Kasumi-1 (cell line): ENCODE results near the gene MYLK2.

Experiments
- DNase-seq, 2 experiments: peaks; one replicate each; lab custom pipeline; 2025; lab: John Stamatoyannopoulos, UW

The MYLK2 gene

DNA sequence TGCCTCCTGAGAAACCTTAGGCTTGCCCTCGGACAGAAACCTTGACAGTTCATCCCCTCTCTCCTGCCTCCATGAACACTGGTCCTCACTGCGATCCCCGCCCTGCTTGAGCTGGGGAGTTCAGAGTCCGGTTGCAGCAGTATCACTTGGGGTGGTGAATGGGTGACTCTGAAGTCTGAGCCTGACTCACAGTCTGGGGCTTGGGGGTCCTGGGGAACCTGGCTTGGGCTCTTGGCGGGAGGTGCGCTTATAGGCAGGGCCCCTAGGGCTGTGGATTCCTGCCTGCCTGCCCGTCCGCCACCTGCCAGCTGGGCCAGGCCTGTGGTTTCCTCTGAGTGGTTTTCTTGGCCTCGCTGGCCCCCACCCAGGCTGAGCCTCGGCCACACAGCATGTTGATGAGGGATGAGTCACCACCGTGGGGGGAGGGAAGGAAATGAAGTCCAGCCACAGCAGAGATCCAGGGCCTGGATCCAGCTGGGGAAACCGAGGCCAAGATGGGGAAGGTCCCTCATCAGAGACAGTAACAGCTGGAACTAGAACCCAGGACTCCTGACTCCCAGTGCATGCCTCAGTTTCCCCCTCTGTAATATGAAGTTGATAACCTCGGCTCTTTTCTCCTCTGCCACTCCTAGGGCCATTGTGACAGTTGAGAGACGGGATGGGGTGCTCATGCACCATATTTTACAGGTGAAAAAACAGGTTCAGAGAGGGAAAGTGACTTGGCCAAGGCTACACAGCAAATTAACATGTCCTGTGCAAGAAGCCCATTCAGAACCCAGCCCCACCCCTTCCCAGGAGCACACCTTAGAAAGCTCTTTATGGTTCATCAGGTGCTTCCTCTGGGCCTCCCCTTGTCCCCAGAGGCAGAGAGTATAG, 17.1 kb downstream of the MYLK2 start:
- DNase-seq = peak; percentile 20 to 27

DNA sequence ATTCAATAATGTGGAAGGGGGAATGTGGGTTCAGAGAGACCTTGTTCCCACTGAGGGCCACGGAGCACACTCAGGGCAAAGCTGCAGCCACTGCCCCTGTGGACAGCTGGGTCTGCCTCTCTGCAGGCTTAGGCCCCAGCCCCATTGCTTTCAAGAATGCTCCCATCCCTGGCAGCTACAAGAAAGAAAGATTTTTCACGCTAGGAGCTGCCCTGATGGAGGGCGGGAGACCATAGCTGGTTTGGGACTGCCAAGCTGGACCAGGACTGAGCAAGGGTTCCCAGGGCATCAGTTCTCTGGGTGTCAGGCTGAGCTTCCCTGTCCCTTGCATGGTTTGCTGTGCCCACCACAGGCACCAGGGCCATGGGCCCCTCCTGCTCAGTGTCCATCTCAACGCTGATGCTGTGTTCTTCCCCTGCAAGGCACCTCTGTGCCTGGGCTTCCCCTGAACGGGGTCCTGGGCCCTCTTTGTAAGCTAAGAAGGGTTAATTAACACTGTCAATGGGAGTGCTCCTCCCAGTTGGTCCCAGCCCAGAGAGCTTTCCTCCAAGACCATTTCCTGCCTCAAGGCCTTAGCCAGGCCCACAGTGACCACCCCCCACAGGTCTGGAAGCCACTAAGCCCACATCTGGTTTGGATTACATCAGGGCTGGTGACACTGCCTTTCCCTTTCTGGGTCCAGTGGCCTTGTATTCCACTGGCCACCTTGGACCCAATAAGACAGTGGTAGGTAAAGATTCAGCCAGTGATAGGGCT, 17.9 kb downstream of the MYLK2 start:
- no peak for DNase-seq

DNA sequence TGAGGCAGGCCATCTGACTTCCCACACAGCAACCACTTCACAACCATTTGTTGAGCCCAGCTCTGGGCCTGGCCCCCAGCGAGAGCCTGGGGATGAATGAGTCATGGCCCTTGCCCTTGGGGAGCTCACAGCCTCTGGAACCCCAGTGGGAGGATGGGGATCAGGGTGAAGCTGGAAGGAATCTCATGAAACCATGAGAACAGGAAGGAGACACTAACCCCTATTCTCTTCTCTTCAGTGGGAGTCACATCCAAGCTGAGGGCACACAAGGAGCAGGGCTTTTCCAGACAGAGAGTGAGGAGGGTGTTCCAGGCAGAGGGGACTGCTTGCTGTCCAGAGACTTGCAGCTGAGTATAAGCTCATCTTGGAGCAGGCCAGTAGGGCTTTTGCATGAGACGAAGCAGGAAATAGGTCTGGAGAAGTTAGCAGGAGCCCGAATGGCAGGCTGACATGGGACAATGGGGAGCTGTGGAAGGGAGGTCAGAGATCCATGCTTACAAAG, 18.8 kb downstream of the MYLK2 start:
- DNase-seq = no peak

DNA sequence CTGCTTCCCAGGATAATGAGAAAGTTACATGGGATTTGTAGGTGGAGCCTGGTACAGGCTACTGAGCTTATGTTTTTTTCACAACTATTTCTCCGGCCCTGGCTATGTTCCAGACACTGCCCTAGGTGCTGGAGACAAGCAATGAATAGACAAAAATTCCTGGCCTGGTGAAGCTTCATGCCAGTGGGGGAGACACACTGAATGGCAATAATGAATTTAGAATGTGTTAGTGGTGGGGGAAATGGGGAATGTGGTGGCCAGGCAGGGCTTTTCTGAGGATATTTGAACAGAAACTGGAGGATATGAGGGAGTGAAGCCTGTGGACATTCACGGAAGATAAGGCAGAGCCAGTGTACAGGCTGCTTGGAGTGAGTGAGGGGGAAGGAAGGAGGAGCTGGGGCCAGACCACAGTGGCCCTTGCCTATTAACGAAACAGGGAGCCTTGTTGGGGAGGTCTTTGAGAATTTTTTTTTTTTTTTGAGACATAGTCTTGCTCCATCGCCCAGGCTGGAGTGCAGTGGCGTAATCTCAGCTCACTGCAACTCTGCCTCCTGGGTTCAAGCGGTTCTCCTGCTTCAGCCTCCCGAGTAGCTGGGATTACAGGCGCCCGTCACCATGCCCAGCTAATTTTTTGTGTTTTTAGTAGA, 19.6 kb downstream of the MYLK2 start:
- no peak for DNase-seq

DNA sequence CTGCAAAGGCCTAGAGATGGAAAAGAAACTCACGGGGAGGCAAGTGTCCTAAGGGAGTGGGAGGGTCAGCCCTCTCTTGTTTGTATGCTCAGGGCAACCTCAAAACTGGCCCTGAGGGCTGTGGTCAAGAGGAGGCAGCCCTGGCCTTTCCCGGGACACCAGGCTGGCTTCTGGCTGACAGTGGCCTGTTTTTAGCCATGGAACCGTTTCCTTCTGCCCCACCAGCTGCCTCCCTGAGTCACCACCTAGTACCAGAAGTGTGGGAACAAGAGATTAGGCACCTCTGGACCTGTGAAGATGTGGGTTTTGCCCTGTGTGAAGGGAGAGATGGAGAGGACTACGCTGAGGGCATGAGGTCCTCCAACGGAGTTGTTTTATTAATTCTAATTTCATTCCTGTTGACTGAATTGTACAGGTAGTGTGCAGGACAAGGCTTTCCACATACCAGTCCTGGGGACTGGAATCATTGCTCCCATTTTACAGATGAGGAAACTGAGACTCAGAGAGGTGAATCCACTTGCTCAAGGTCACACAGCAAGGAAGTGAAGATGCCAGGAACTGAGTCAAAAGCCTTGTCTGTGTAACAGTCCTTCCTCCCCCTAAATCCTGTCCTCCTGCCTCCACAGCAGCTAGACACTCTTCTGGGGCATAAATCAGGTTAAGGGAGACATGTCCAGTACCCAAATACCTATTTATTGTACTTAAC, 20.8 kb downstream of the MYLK2 start:
- DNase-seq = no peak

DNA sequence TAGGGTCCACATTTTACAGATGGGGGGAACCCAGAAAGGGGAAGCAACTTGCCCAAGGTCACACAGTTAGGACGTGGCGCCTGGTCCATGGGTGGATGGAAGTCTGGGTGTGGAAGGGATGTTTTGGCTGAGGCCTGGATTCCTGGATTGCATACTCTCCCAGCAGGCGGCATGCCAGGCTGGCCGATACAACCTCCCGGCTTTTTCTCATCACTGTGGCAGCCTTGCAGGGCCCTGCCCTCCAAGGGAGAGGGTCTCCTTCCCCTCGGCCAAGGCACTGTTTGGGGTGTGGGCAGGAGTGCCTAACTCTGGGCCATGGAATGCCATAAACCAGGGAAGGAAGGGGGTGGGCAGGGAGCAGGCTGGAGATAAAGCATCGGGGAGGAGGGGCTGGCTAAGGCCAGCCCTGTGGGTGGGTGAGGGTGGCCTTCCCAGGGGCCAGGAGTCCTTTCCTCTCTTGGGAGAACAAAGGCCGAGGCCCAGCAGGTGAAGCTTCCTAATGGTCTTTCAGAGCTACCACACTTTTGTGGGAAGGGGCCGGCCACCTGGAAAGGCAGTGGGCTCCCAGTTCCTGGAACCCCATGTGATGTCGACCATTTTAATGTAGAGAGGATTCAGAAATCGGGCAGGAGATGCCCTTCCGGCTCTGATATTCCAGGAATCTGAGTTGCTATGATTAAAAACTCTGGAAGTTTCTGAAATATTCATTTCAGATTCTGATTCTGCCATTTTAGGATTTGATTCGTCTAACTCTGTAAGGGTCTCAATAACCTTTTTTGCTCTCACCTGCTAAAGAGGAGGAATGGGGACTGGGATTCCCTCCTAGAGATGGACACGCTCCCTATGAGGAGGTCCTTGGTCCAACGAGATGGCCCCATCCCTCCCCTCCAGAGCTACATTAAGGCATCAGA, 22.0 kb downstream of the MYLK2 start:
- no peak for DNase-seq

DNA sequence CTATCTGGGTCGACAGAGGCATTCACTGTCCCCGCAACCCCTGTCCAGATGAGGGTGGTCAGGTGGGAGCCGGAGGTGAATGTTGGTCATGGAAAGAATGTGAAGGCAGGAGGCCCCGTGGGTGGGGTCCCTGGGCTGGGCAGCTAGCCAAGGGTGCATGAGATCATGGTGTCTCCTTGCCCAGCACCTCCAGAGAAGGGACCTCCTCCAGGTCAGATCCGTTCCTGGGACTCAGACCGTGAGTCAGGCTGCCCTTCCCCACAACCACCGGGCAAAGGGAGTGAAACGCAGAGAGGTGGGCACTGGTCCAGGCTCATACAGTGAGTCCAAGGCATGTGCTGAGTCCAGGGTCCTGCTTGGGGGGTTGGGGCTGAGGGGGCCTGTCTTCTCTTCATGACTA, 22.8 kb downstream of the MYLK2 start:
- no peak for DNase-seq

DNA sequence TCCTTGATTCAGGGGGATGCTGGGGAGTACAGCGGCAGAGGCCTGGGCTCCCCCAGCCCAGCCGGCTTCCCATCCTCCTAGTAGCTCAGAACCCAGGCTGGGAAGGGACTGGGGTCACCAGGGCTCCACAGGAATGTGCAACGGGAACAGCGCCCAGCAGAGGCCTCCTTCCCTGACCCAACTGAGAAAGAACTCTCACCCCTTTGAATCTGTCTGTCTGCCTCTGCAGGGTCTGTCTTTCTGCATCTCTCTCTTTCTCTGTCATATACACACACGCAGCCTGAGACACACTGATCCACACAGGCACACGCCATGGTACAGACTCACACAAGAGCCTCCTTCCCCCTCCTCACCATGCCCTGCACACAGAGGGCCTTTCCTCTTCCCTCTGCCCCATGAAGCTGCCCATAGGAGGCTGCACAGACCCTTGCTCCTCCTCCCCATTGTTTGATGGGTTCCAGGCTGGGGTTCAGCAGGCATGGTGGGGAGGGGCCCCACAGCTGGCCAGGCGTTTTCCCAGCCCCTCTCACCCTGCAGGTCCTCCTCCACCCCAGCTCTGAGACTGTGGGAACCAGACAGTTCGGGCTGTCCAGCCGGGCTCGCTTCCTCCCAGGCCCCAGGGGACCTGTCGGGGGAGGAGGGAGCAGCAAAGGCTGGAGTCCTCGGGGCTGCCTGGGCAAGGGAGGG, 23.5 kb downstream of the MYLK2 start:
- no peak for DNase-seq

DNA sequence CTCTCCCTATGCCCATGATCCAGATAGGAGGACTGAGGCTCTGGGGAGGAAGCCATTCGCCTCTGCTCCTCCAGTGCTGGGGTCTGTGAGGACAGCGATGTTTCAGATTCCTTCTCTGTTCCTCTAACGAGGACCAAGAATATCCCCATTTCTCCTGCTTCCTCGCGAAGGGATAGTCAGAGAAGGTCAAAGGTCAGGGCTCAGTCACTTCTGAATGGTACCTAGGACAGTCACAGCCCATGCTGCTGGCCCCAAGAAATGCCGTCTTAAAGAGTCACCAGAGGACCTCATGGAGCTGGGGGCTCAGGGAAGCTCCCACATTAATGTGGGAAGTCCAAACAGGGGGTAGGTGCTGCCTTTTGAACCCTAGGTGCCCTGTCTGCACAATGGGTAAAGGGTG, 24.1 kb downstream of the MYLK2 start:
- no peak for DNase-seq

DNA sequence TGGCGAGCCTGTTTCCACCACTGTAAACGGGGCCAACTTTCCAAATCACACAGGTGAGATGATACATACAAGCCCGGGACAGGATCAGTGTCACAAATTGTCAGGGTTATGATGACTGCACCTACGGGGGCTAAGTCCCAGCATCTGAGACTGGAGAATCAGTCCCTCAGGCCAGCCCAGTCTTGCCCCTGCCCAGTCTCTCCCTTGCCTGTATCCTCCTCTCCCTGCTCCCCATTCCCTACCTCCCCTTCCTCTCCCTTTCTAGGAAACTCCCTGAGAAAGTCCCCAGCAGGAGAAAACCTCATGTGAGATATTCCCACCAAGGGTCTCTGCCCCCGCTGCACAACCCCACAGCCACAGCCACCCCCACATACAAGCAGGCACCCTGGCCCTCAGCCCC, 24.7 kb downstream of the MYLK2 start:
- no peak for DNase-seq

DNA sequence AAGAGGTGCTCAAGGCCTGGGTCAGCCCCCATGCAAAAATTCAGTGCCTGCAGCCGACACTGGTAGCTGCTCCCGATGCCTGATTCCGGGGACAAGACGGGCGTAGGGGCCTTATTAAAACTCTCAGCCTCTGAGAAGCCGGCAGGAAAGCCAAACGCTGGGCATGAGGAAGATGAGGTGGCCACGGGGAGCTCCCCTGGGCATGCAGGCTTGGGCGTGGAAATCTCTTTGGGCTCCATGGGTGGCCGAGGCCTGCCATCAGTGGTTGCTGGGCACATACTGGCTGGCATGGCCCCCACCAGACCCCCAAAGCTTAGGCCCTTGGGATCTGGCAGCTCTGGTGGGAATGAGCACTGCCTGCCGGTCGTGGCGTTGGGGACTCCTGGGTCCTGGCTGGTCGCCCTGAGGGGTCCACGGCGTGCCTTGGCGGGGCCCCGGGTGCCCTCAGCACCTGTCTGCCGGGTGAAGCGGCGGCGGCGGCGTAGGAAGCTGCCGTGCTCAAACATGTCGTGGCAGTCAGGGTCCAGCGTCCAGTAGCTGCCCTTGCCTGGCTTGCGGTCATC, 25.7 kb downstream of the MYLK2 start:
- no peak for DNase-seq

DNA sequence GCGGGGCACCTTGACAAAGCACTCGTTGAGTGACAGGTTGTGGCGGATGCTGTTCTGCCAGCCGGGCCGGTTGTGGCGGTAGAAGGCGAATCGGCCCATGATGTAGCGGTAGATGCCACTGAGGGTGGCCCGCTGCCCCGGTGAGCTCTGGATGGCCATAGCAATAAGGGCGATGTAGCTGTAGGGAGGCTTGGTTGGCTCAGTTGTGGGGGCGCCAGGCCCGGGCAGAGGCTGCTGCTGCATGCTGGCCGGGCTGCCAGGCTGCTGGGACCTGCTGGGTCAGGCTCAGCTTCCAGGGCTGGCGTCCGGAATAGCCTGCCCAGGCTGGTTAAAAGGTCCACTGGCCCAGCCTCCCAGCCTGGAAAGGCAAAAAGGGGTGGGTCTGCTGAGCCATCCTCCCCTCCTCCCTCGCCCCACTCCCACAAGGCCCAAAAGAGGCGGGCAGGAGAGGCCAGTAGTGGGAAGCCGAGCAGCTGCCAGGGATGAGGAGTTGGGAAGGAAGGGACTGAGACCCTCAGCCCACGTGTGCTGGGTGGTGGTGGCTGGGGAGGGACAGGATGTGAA, 26.2 kb downstream of the MYLK2 start, which contains the start of gene FOXS1:
TSS of gene FOXS1 (minus strand) at position 305 of the 564 bp plus-strand sequence. CDS start at position 243, 62 bp downstream.
- DNase-seq = no peak

DNA sequence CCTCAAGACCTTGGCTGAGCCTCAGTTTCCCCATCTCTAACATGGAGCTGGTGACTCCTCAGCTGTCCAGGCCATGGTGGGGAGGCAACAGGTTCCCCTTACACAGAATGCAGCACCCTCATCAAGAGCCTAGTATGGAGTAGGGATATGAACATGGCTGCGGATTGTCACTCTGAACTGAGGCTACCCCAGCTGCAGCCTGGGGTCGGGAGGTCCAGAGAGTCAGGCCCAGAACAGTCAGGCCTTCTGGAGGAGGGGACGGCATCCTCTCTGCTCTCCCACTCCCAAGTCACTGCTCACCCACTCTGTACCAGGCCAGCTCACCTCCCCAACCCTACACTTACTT, 27.6 kb downstream of the MYLK2 start:
- no peak for DNase-seq

DNA sequence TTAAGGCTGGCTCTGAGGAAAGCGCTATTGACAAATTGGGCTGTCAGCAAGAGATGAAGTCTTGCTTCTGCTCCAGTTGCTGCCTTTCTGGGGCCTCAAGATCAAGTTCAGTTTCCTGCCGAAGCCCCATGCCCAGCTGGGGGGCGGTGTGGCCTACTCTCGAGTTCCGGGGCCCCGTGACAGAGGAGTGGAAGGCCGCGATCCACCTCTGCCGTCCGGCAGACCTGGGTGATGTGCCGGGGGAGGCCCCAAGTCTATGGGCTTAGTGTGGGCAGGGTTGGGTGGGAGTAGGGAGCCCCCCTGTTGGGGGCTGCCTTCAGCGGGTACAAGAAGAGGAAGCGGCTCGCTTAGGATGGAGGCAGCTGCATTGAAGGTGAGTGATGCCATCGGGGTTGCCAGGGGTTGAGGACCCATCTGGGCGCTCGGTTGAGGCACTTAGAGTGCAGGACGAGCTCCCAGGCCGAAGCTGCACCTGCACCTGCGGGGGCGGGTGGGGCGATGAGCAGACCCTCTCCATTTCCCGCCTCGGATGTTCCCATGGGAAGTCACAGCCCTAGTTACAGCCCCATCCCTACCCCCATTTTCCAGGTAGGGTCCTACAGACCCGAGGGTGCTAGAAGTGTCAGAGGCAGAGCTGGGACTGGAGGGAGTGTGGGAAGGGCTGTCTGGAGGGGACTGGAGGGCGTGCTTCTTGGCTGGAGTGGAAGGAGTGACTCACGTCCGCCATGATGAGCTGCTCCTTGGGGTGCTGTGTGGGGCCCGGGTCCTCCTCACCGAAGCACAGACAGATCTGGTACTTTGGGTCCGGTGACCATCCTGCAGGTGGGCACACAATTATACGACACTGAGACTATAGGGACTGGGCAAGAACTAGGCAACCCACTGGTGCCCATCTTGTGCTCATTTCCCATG, 29.2 kb downstream of the MYLK2 start:
- DNase-seq = no peak

DNA sequence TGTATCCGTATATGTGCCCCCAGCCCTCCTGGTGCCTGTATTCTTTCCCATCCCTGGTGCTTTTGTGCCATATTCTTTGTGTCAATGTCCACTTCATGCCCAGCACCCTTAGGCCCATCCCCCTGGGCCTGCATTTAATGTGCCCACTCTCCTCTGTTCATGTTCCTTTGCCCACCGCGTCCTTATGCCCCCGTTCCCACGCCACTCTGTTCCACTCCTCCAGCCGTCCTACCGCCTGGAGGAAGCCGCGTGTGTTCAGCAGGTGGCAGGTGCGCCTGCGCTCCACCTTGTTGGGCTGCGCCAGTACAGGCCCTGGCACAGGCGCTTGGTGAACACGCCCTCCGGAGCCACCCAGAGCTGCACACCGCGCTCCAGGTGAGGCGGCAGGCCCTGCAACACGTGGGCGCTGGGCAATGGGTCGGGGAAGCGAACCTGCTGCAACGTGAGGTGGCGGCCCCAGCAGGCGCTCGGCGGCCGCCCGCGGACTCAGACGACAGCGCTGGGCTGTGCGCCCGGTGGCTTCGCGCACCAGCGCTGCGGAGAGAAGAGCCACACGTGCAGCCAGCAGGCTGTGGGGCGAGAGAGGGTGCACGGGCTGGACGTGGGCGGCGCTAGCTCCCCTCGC, 30.3 kb downstream of the MYLK2 start:
- DNase-seq = no peak

DNA sequence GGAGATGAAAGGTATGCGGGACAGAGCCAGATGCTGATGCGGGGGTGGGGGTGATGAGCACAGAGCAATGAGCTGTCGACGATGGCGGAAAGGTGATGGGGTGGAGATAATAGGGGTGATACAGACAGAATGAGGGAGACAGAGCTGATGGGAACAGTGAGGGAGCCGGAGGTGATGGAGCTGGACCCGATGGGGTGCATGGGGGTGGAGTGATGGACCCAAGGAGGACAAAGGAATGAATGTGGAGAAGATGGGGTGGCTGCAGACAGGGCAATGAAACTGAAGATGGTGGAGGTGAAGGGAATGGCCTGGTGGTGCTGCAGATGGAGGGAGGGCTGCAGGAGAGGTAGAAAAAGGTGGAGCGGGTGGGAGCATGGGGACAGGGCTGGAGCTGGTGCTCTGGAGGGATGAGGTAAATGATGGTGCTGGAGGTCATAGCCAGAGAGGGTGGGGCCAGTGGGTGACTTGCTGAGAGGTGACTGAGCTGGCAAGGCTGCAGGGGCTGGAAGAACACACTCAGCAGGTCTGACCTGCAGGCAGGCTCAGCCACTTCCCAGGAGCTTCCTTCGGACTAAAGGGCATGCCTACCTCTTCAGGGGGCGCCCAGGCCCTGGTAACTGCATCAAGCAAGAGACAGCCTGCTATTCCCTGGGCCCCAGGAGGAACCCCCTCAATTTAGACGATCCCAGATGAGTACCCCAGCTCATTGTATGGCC, 32.2 kb downstream of the MYLK2 start:
- DNase-seq = no peak

DNA sequence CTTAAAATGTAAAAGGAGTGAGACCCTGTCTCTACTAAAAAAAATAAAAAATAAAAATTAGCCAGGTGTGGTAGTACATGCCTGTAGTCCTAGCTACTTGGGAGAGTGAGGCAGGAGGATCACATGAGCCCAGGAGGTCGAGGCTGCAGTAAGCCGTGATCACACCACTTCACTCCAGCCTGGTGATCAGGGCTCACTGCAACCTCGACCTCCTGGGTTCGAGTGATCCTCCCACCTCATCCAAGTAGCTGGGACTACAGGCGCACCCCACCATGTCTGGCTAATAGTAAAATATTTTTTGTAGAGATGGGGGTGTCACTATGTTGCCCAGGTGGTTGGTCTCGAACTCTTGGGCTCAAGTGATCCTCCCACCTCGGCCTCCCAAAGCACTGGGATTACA, 34.3 kb downstream of the MYLK2 start:
- no peak for DNase-seq
